SK-N-MC (cell line): ENCODE results near the gene LRRC28.

Experiments used
- EZH2 ChIP-seq: fragments of 200-600 bp; sonication (generic); IDR thresholded peaks from one replicate; pipeline ENCODE4 v1.6.1; 2017; ENCODE audit warnings: antibody characterized with exemption
- FOXP2 ChIP-seq: optimal IDR thresholded peaks from 2 replicates; pipeline ENCODE3; 2011; ENCODE audit warnings: mild to moderate bottlenecking, moderate library complexity; ENCODE audit not compliant: insufficient read depth; ENCODE audit errors: extremely low read length, control extremely low read depth
- POLR2AphosphoS5 ChIP-seq: IDR thresholded peaks from 2 replicates; pipeline ENCODE4 v1.6.1; 2012; ENCODE audit warnings: mild to moderate bottlenecking, low read depth, low read length, borderline replicate concordance

DNA sequence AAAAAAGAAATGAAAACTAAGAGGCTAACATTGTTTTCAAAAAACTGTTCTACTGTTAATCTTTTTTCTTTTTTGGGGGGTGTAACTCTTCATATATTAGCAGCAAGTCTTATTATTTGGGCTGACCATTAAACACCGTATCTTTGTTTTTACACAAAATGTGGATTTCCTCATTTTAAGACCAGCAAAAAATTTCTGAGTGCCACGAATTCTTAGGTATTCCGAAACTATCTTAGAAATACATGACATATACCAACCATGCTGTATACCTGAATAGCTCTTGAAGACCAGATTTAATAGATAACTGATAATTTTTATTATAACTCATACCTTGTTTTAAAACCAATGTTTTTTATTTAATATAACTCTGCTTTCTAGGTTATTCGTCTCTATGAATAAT, 1.3 kb upstream of the LRRC28 start:
- no peak for TF ChIP-seq POLR2AphosphoS5
- no peak for TF ChIP-seq EZH2
- no peak for TF ChIP-seq FOXP2
